ENCODE results near the gene USP5. TPM values are rescaled to one million over a fixed set of nuclear protein-coding genes. Genes with fewer than 3 reads are reported as not detected.
A peak's percentile ranks its signal among the peaks of the same experiment; 100 is the strongest.

Gene USP5
- total and polyA plus RNA-seq, 7 donors, result 25.4 to 51.5 (median 41.1) TPM

- peak; percentile 60 for DNase-seq
- H3K36me3 ChIP-seq, result peaks cover 0 to 15% (median 0%) of the 10 kb centered on the region in 4 donors
- no peaks in the 10 kb centered on the region for H3K9me3 ChIP-seq
- intact Hi-C loops (cut with DNase I), result loop anchor here (5.0 kb wide), 1 partner anchor 37 kb away; the partner anchor contains the start of gene SPSB2
- no peak overlapping the region for H3K4me3 ChIP-seq
- H3K4me1 ChIP-seq, result peaks cover 0 to 19% (median 15%) of the 10 kb centered on the region in 4 donors
- no peak overlapping the region for H3K27ac ChIP-seq
- 91 to 95% methylated on average over 4 of the region's 4 CpGs for WGBS, 2 donors
- H3K27me3 ChIP-seq, result no peaks in the 10 kb centered on the region
- no peak for TF ChIP-seq CTCF (IDR thresholded peaks at IDR 0.05)
- no peak for TF ChIP-seq POLR2A (IDR thresholded peaks at IDR 0.05)
- no peak for TF ChIP-seq EP300 (IDR thresholded peaks at IDR 0.05)
- no peak for TF ChIP-seq POLR2AphosphoS5 (IDR thresholded peaks at IDR 0.05)
Measured at GRCh38 chr12:6909421-6910145, 57.6 kb downstream of the USP5 start.

DNA sequence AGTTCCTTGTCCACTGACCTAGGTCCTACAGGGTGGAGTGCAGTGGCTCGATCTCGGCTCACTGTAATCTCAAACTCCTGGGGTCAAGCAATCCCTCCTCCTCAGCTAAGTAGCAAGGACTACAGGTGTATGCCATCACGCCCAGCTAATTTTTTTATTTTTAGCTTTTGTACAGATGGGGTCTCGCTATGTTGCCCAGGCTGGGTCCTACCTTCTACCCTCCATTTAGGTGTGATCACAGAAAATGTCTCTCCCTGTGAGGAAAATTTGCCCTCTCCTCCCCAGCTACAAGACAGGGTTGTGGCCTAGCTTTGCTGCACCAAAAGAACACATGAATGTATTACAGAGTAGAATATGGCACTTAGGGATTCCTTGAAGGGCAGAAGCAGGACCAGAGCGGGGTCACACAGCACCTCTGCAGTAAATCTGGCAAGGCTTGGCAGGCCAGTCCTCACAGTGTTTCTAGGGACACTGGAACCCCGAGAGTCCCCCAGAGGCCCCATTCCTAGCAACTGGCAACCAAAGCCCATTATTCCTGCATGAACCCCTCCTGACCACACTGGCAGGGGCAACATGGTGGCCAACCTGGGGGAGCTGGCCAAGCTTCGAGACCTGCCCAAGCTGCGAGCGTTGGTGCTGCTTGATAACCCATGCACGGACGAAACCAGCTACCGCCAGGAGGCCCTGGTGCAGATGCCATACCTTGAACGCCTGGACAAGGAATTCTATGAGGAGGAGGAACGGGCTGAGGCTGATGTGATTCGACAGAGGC, 60.4 kb downstream of the USP5 start:
- H3K4me3 ChIP-seq, result no peak overlapping the region
- H3K36me3 ChIP-seq, result peaks cover 0 to 15% (median 2%) of the 10 kb centered on the region in 4 donors
- intact Hi-C loops (cut with DNase I), result no loop called here
- no peaks in the 10 kb centered on the region for H3K27me3 ChIP-seq
- H3K27ac ChIP-seq, result no peak overlapping the region
- no peak for DNase-seq
- H3K4me1 ChIP-seq, result peaks cover 0 to 25% (median 22%) of the 10 kb centered on the region in 4 donors
- TF ChIP-seq CTCF (IDR thresholded peaks at IDR 0.05), result no peak
- 85 to 93% methylated on average over 15 of the region's 15 CpGs for WGBS, 2 donors
- H3K9me3 ChIP-seq, result no peaks in the 10 kb centered on the region

DNA sequence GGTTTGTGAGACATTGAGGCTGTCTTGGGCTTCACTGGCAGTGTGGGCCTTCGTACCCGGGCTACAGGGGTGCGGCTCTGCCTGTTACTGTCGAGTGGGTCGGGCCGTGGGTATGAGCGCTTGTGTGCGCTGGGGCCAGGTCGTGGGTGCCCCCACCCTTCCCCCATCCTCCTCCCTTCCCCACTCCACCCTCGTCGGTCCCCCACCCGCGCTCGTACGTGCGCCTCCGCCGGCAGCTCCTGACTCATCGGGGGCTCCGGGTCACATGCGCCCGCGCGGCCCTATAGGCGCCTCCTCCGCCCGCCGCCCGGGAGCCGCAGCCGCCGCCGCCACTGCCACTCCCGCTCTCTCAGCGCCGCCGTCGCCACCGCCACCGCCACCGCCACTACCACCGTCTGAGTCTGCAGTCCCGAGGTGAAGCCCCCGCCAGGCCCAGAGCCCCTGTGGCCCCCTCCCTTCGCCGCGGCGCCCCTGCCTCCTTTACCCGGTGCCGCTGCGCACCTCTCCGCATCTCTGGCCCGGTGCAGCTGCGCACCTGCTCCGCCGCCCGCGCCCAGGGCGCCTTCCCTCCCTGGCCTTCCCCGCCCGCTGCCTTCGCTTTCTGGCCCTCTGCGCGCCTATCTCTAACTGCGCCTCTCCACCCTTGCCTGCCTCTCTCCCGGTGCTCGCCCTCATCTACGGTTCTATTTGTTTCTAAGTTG, 62.4 kb downstream of the USP5 start, which contains the start of gene ENO2:
Gene ENO2 (plus strand): TSS at position 335 of the 701 bp plus-strand sequence. CDS start 1,253 bp downstream, outside the sequence.
- DNase-seq, result peak; percentile 94
- no peaks in the 10 kb centered on the region for H3K27me3 ChIP-seq
- H3K27ac ChIP-seq, result peak within 1 kb of the TSS; percentile 83 to 92 (median 90)
- 0 to 1% methylated on average over 68 of the region's 68 CpGs for WGBS, 2 donors
- intact Hi-C loops (cut with DNase I), result no loop called here
- peaks cover 0 to 27% (median 2%) of the 10 kb centered on the region in 4 donors for H3K36me3 ChIP-seq
- H3K4me3 ChIP-seq, result peak within 1 kb of the TSS; percentile 79 to 90 (median 86)
- TF ChIP-seq POLR2AphosphoS5 (IDR thresholded peaks at IDR 0.05), result peak; percentile 44 to 75 (median 61)
- TF ChIP-seq CTCF (IDR thresholded peaks at IDR 0.05), result no peak
- H3K4me1 ChIP-seq, result peaks cover 0 to 25% (median 22%) of the 10 kb centered on the region in 4 donors
- no peaks in the 10 kb centered on the region for H3K9me3 ChIP-seq

- Histone ChIP-seq H3K27me3 (no peaks in the 10 kb centered on the region), H3K4me3 (peak overlapping the region; percentile 79 to 90 (median 86)), H3K9me3 (no peaks in the 10 kb centered on the region), H3K36me3 (peaks cover 0 to 33% (median 4%) of the 10 kb centered on the region in 4 donors), H3K4me1 (peaks cover 0 to 25% (median 22%) of the 10 kb centered on the region in 4 donors), H3K27ac (peak overlapping the region; percentile 83 to 92 (median 90))
- TF ChIP-seq CTCF (IDR thresholded peaks at IDR 0.05) (no peak), POLR2AphosphoS5 (IDR thresholded peaks at IDR 0.05) (no peak), EP300 (IDR thresholded peaks at IDR 0.05) (no peak), POLR2A (IDR thresholded peaks at IDR 0.05) (no peak)
- 13 to 27% methylated on average over 29 of the region's 29 CpGs for WGBS, 2 donors
- intact Hi-C loops (cut with DNase I), result no loop called here
- DNase-seq, result peak; percentile 67
Measured at GRCh38 chr12:6914947-6915788, 63.2 kb downstream of the USP5 start.
